ENCODE data around the gene OR2F2.

GRCh38 chr7:143924851-143925250, 10.2 kb upstream of the OR2F2 start:
- TF ChIP-seq POLR2A (IDR thresholded peaks at IDR 0.05) (no peak), CTCF (IDR thresholded peaks at IDR 0.05) (no peak), EP300 (IDR thresholded peaks at IDR 0.05) (no peak)

Measured in tibial nerve (tissue), 4 donors.